Heart left ventricle (tissue), 16 donors: ENCODE data around the gene CAGE1. TPM values are rescaled to one million over a fixed set of nuclear protein-coding genes. Genes with fewer than 3 reads are reported as not detected.
"Not testable (repeated sequence)": the region's sequence is repeated elsewhere in the genome, so short reads cannot be mapped to it uniquely, and the experiment has no call there.

Experiments used
- ATAC-seq, 4 donors: fragments of 200-7000 bp; cut with Tn5 transposase; one replicate each; pipeline ENCODE4 v1.9.1; 2020 to 2022; ENCODE audit warnings: moderate library complexity in 4 of 4, mild to moderate bottlenecking in 3 of 4, moderate number of reproducible peaks in 1 of 4
- DNase-seq, 5 donors: peaks; one replicate each; pipeline ENCODE4 v3.0.0-alpha.2; 2020
- H3K27ac ChIP-seq, 12 donors: fragments of 200-600 bp; sonication (generic) in 4 of 12; one replicate each; pipeline versions ENCODE4 v1.5.0 to v1.8.0; 2016 to 2022; ENCODE audit warnings: mild to moderate bottlenecking in 2 of 12
- H3K27me3 ChIP-seq, 9 donors: fragments of 200-600 bp; sonication (generic) in 2 of 9; one replicate each; pipeline versions ENCODE4 v1.5.1 to v1.8.0; 2016 to 2022; ENCODE audit warnings: mild to moderate bottlenecking in 3 of 9
- H3K36me3 ChIP-seq, 9 donors: fragments of 200-600 bp; sonication (generic) in 2 of 9; one replicate each; pipeline versions ENCODE4 v1.5.0 to v1.8.0; 2018 to 2022; ENCODE audit warnings: mild to moderate bottlenecking in 2 of 9
- H3K4me1 ChIP-seq, 12 donors: fragments of 200-600 bp; sonication (generic) in 4 of 12; one replicate each; pipeline versions ENCODE4 v1.5.0 to v1.8.0; 2016 to 2022; ENCODE audit warnings: mild to moderate bottlenecking in 3 of 12
- H3K4me3 ChIP-seq, 12 donors: fragments of 200-600 bp; sonication (generic) in 4 of 12; one replicate each; pipeline versions ENCODE4 v1.5.0 to v1.8.0; 2017 to 2022; ENCODE audit warnings: mild to moderate bottlenecking in 9 of 12, moderate library complexity in 4 of 12
- H3K9me3 ChIP-seq, 12 donors: fragments of 200-600 bp; sonication (generic) in 4 of 12; one replicate each; pipeline versions ENCODE4 v1.5.0 to v1.8.0; 2016 to 2022; ENCODE audit warnings: mild to moderate bottlenecking in 1 of 12
- CTCF ChIP-seq, 12 donors: fragments of 200-600 bp; sonication (generic) in 4 of 12; IDR thresholded peaks; one replicate each; pipeline versions ENCODE4 v1.5.0 to v1.8.0; 2018 to 2022; ENCODE audit warnings: antibody characterized with exemption in 12 of 12, mild to moderate bottlenecking in 5 of 12
- POLR2A ChIP-seq, 2 donors: fragments of 450-650 bp; IDR thresholded peaks; one replicate each; pipeline ENCODE4 v1.6.1; 2017; ENCODE audit warnings: antibody characterized with exemption in 2 of 2, mild to moderate bottlenecking in 2 of 2, moderate library complexity in 2 of 2
- WGBS, 4 donors: extraction: QIAGEN DNeasy Blood & Tissue Kit in 2 of 4; methylation state at CpG; one replicate each; pipeline versions ENCODE4 v1.1.5 to v1.1.7; 2013 to 2018; 5-methylcytosine and 5-hydroxymethylcytosine counted together
- intact Hi-C, 10 donors: fragments of 100-400 bp; cut with DNase I; formaldehyde crosslinking; loops; one replicate each; pipeline versions ENCODE4 v1.11.1 to v1.14.2; 2022
- polyA plus RNA-seq, 2 donors: library from polyadenylated mRNA; stranded (reverse); fragments of 200-250 nt; gene quantifications; one replicate each; pipeline ENCODE4 v1.2.3, GENCODE V29; 2013
- total RNA-seq, 9 donors: library from RNA; depleted of rRNA in 2 of 9; stranded (reverse); fragments of >200 nt in 2 of 9; fragmentation: NEBNext Ultra II Directional in 3 of 9; extraction: Animal tissue kit (Norgen Biotek cat#: 25700) in 3 of 9; gene quantifications; one replicate each; pipeline versions ENCODE4 v1.1.0 to v1.2.4, GENCODE V29; 2016 to 2023
- donor health status: ischemic (EF 13 %, LVEDD 7.1; RV severe dilation, severe dysfunction).
- donor health status: healthy with polysubstance abuse.
- donor health status: DM: no; HTN: yes; CAD: no.
- donor health status: DM: no; HTN: no; CAD: no.
- donor health status: ischemic (EF 25% LVEDD 6.9; RV normal size, moderate dysfunction).
- donor health status: ischemic (EF 25% LVEDD 5.7; RV mildly dilated, moderate dysfunction).
- donor health status: healthy.
- donor health status: DM: yes; HTN: yes; CAD: no.
- donor health status: ischemic (EF 35%, LVEDD 5.7; RV mildly dilated, moderate dysfunction).
- donor health status: nonischemic (EF 11% LVEDD 7.7; RV severe dilation, severe dysfunction).
- donor health status: DM: yes; HTN: yes; CAD: no.
- donor health status: PGD.
- donor health status: ischemic (EF 29% LVEDD 5.4; RV normal size, mild dysfunction).
- donor health status: nonischemic (EF 23%, LVEDD 6.1; RV moderate dilation, normal function).

The CAGE1 gene
- total and polyA plus RNA-seq, 11 donors = 0.54 TPM; not detected in 10

- intact Hi-C loops = no loop called here
- DNase-seq (peak in 2 of 5 donors; percentile 21 to 32), ATAC-seq (peak in 3 of 4 donors; percentile 47 to 89 (median 82))
- peak overlapping the region in 3 of 12 donors; percentile 6 to 84 (median 24) for H3K27ac ChIP-seq
- TF ChIP-seq CTCF (IDR thresholded peaks at IDR 0.05) (no peak), POLR2A (IDR thresholded peaks at IDR 0.05) (no peak)
- H3K36me3 ChIP-seq = no peaks in the 10 kb centered on the region
- 62 to 87% (median 77%) methylated on average over 7 of the region's 7 CpGs for WGBS, 4 donors
- H3K27me3 ChIP-seq = peaks cover 0 to 2% (median 0%) of the 10 kb centered on the region in 9 donors
- no peak overlapping the region for H3K4me3 ChIP-seq
- H3K9me3 ChIP-seq = no peaks in the 10 kb centered on the region
- peaks cover 0 to 31% (median 0%) of the 10 kb centered on the region in 12 donors for H3K4me1 ChIP-seq
Measured at GRCh38 chr6:7324520-7324919, 65.0 kb downstream of the CAGE1 start.

- peaks cover 0 to 2% (median 0%) of the 10 kb centered on the region in 9 donors for H3K27me3 ChIP-seq
- no peak for TF ChIP-seq CTCF (IDR thresholded peaks at IDR 0.05)
- TF ChIP-seq POLR2A (IDR thresholded peaks at IDR 0.05) = no peak
- no peak overlapping the region for H3K4me3 ChIP-seq
- no peaks in the 10 kb centered on the region for H3K9me3 ChIP-seq
- intact Hi-C loops = no loop called here
- peaks cover 0 to 26% (median 0%) of the 10 kb centered on the region in 12 donors for H3K4me1 ChIP-seq
- no peak for DNase-seq
- no peak for ATAC-seq
- no peaks in the 10 kb centered on the region for H3K36me3 ChIP-seq
- H3K27ac ChIP-seq = no peak overlapping the region
Measured at GRCh38 chr6:7323074-7323473, 66.5 kb downstream of the CAGE1 start.

- H3K27me3 ChIP-seq, DNase-seq, ATAC-seq, H3K36me3 ChIP-seq, intact Hi-C loops, H3K27ac ChIP-seq, H3K9me3 ChIP-seq, H3K4me3 ChIP-seq: not testable (repeated sequence)
- H3K4me1 ChIP-seq = peaks cover 0 to 23% (median 0%) of the 10 kb centered on the region in 12 donors
- 82 to 87% (median 84%) methylated on average over 6 of the region's 6 CpGs for WGBS, 4 donors
Measured at GRCh38 chr6:7321866-7322265, 67.7 kb downstream of the CAGE1 start.

- not testable (repeated sequence) for H3K4me3 ChIP-seq, H3K27me3 ChIP-seq, H3K27ac ChIP-seq, H3K9me3 ChIP-seq, ATAC-seq, DNase-seq, H3K36me3 ChIP-seq
- peaks cover 0 to 11% (median 0%) of the 10 kb centered on the region in 12 donors for H3K4me1 ChIP-seq
- WGBS, 4 donors = 88 to 94% (median 90%) methylated on average over 2 of the region's 2 CpGs
- intact Hi-C loops = loop anchor here in 3 of 10 donors (10.0 kb wide), 2 partner anchors 65 to 295 kb away; partner anchors contain the start of genes CAGE1 (in 1 of the 3) and RIOK1 (in 1 of the 3)
Measured at GRCh38 chr6:7319406-7319805, 70.1 kb downstream of the CAGE1 start.

GRCh38 chr6:7317538-7317937, 72.0 kb downstream of the CAGE1 start:
- 86 to 91% (median 89%) methylated on average over 9 of the region's 9 CpGs for WGBS, 4 donors
- ATAC-seq = no peak
- intact Hi-C loops = loop anchor here in 3 of 10 donors (10.0 kb wide), 2 partner anchors 67 to 297 kb away; partner anchors contain the start of genes CAGE1 (in 1 of the 3) and RIOK1 (in 1 of the 3)

More at GRCh38 chr6:7317538-7317937, 72.0 kb downstream of the CAGE1 start:
- H3K27ac ChIP-seq = no peak overlapping the region
- TF ChIP-seq CTCF (IDR thresholded peaks at IDR 0.05) (no peak), POLR2A (IDR thresholded peaks at IDR 0.05) (no peak)
- no peaks in the 10 kb centered on the region for H3K27me3 ChIP-seq
- no peak for DNase-seq
- no peaks in the 10 kb centered on the region for H3K9me3 ChIP-seq
- H3K4me1 ChIP-seq = peaks cover 0 to 15% (median 4%) of the 10 kb centered on the region in 12 donors
- H3K36me3 ChIP-seq = no peaks in the 10 kb centered on the region
- H3K4me3 ChIP-seq = no peak overlapping the region
